HG03442 (cell line): ENCODE results near the gene OR2T4.
A peak's percentile ranks its signal among the peaks of the same experiment; 100 is the strongest.

ENCODE experiments used
- ATAC-seq: cut with Tn5 transposase; IDR thresholded peaks from one replicate; pipeline ENCODE4 v1.9.1; 2021; ENCODE audit warnings: mild to moderate bottlenecking, moderate library complexity; ENCODE audit not compliant: unreplicated experiment

OR2T4 gene, protein sequence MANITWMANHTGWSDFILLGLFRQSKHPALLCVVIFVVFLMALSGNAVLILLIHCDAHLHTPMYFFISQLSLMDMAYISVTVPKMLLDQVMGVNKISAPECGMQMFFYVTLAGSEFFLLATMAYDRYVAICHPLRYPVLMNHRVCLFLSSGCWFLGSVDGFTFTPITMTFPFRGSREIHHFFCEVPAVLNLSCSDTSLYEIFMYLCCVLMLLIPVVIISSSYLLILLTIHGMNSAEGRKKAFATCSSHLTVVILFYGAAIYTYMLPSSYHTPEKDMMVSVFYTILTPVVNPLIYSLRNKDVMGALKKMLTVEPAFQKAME

DNA sequence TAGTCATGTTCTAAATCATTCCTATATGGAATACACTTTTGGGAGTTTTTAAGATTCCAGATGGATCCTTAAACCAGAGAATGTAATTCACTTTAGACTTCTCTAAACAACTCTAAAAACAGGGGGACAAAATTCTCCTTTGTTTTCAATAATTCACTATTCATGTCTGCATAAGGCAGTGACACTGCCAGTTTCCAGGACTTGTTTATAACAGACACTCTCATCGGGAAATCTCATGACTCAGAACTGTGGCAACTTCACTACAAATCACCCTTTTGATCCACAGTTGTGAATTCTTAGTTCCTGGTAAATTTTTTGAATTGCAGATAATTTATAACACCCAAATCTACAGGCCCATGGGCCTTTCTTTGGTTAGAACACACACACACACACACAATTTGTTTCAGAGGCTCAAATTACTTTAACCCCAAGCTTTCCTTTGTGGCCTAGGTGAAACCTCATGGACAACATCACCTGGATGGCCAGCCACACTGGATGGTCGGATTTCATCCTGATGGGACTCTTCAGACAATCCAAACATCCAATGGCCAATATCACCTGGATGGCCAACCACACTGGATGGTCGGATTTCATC lies at the start of gene OR2T4:
Gene OR2T4 (plus strand): TSS at position 545 of the 595 bp plus-strand sequence. CDS start 0 bp downstream, at position 545.
- no peak for ATAC-seq

DNA sequence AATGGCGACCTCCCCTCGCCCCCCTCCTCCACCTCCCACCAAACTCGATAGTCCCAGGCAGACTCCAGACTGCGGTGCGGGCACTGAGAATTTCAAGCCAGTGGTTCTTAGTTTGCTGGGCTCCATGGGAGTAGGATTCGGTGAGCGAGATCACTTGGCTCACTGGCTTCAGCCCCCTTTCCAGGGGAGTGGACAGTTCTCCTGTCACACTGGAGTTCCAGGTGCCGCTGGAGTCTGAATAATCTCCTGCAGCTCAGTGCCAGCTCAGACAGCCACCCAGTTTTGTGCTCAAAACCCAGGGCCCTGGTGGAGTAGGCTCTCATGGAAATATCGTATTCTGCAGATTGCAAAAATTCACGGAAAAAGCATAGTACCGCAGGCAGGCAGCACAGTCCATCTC lies 44.7 kb upstream of the OR2T4 start:
- no peak for ATAC-seq

GRCh38 chr1:248324468-248324867 lies 37.0 kb upstream of the OR2T4 start, which contains the start of gene OR2M7:
TSS of gene OR2M7 (minus strand) at chr1:248324568. CDS start at chr1:248324568, 0 bp downstream.
- no peak for ATAC-seq

- no peak for ATAC-seq
Observed at GRCh38 chr1:248343451-248343850, 18.0 kb upstream of the OR2T4 start.

DNA sequence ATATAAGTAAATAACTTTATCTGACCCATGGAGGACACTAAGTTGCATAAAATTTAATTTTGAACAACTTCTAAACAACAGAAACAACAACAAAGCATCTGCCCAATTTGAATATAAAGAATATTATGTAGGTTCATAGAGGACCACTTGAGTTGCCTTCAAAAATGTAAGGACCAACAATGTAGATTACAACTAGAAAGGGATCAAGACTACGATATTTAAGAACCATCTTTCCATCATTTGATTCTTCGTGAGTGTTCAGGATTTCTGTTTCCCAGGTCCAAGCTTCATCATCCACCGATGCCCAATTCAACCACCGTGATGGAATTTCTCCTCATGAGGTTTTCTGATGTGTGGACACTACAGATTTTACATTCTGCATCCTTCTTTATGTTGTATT lies 13.0 kb upstream of the OR2T4 start, which contains the start of gene OR14C36:
Gene OR14C36 (plus strand): TSS at position 301 of the 400 bp plus-strand sequence. CDS start 0 bp downstream, at position 301.
- ATAC-seq: no peak

- ATAC-seq: no peak
Observed at GRCh38 chr1:248359415-248359814, 2.0 kb upstream of the OR2T4 start.

DNA sequence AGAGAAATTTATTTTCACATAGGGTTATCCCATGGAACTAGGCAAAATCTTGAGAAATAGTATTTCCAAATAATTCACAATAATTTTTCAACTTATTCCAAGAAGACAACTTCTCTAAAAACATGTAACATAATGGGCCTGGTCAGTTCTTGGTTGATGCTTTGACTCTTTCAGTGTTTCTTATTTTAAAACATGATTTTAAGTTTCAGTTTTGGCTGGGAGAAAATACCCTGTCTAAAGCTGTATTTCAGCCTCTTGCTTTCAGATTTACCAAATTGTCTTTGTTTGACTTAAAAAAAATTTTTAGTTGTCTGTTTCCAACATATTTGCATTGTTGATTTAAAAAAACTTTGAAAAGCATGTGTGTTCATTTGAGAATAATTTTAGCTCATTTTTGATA lies 5.1 kb downstream of the OR2T4 start:
- ATAC-seq: no peak

DNA sequence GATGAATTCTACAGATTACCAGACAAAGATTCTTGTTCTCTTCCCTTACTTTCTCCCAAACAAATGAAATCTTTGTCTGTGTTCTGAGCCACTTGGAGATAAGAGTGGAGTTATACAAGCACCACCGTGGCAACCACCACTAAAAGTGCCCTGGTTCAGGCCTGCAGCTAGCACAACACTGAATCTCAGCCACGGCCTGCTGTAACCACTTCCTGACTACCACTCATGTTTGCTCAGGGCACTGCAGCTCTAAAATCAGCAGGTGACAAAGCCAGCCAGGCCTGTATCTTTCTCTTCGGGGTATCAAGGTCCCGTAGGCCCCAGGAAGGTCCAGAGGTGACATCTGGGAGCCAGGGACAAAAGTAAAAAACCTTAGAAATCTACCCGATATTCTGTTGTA lies 10.9 kb downstream of the OR2T4 start:
- peak; percentile 52 for ATAC-seq

- ATAC-seq: no peak
Observed at GRCh38 chr1:248373761-248374160, 12.3 kb downstream of the OR2T4 start.

DNA sequence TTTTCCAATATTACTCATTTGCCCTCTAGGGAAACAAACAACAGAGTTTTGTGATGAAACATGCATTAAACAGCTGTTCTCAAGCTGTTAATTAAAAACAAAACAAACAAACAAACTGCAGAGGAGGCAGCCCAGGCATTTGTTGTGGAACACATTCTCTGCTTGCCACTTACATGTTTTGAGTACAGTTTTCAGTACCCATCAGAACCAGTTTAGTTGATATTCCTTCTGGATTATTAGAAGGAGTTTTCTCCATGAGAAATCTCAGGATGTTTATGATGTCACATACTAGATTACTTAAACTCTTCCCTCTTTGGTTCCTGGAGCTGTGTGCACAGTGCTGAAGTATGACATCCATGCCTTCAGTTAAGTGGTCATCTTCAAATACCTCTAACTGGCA lies 14.0 kb downstream of the OR2T4 start, which contains the start of gene OR2T6:
Gene OR2T6 (plus strand): TSS at position 301 of the 400 bp plus-strand sequence. CDS start 11,863 bp downstream, outside the sequence.
- ATAC-seq: no peak

DNA sequence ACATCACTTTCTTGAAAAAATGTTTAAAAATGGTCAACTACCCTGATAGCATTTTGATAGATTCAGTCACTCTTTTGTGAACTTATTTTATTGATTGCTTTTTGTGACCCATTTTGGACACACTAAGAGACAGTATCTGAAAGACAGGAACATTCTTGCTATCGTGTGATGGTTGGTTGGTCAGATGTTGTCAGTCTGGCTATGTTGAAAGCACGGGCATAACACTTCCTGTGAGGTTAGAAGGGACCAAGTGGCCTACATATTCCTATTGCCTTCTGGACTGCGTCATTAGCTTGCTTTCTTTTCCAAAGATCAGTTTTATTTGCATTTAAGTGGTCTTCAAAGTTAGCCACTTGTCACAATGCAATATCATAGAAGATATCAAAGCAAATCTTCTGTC lies 15.5 kb downstream of the OR2T4 start:
- ATAC-seq: no peak

GRCh38 chr1:248380854-248381253 lies 19.4 kb downstream of the OR2T4 start:
- no peak for ATAC-seq

- ATAC-seq: no peak
Observed at GRCh38 chr1:248388426-248388825, 27.0 kb downstream of the OR2T4 start.

GRCh38 chr1:248393050-248393449 lies 31.6 kb downstream of the OR2T4 start:
- ATAC-seq: no peak

DNA sequence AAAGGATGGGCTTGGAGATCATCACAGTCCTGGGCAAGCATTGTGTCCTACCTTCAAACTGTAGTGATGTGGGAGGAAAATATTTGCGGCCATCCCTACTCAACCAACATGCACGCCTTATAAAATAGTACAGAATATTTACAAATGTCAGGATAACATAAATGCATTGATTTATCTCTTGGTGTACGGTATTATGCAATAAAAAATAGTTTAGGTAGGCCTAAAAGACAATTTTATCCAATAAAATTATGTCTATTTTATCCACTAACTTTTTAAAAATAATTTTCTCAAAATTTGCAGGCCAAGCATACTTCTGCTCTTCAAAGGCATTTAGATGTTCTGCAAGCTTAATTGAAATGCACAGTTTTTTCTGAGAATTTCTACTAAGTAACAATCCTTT lies 41.3 kb downstream of the OR2T4 start, which contains the start of gene OR2T1:
Gene OR2T1 (plus strand): TSS at position 301 of the 400 bp plus-strand sequence. CDS start 3,100 bp downstream, outside the sequence.
- no peak for ATAC-seq

- ATAC-seq: no peak
Observed at GRCh38 chr1:248404024-248404423, 42.6 kb downstream of the OR2T4 start.

GRCh38 chr1:248406721-248407692 lies 45.5 kb downstream of the OR2T4 start:
- peak; percentile 50 for ATAC-seq
